ENCODE results near the gene KYAT1.

The KYAT1 gene

DNA sequence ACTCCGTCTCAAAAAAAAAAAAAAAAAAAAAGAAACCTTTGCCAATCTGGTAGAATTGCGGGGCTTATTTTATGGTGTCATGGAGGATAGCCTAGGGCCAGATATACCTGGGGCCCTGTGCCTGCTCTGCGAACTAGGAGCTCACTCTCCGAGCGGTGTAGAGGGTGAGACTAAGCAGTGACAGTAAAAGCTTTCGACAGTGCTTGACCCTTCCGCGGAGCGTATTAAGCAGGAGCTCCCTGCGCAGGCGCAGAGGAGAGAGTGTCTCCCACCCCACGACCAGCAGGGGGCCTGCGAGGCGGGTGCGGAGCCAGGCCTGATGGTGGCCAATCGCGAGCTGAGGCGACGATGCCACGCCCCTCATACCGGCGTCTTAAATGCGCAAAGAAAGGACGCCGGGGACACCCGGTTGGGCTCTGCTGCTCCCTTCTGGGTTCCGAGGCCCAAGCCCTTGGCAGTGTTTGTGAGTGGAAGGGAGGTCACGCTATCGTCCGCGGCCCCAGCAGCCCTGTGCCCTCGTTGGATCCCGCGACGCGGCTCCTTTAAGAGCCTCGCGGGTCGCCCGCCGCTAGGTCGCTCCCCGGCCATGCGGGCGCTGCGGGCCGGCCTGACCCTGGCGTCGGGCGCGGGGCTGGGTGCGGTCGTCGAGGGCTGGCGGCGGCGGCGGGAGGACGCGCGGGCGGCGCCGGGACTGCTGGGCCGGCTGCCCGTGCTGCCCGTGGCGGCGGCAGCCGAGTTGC, 63.5 kb downstream of the KYAT1 start, which contains the start of gene ENDOG:
ENDOG (plus strand) TSS at position 402 of the 740 bp plus-strand sequence; CDS start at position 587, 185 bp downstream.
- peak; percentile 95 for DNase-seq (ENCODE audit: low read depth)
- peak within 1 kb of the TSS; percentile 62 for H3K4me3 ChIP-seq (ENCODE audit: control insufficient read depth, low read depth, low read length)
- TF ChIP-seq, protein P1, sequence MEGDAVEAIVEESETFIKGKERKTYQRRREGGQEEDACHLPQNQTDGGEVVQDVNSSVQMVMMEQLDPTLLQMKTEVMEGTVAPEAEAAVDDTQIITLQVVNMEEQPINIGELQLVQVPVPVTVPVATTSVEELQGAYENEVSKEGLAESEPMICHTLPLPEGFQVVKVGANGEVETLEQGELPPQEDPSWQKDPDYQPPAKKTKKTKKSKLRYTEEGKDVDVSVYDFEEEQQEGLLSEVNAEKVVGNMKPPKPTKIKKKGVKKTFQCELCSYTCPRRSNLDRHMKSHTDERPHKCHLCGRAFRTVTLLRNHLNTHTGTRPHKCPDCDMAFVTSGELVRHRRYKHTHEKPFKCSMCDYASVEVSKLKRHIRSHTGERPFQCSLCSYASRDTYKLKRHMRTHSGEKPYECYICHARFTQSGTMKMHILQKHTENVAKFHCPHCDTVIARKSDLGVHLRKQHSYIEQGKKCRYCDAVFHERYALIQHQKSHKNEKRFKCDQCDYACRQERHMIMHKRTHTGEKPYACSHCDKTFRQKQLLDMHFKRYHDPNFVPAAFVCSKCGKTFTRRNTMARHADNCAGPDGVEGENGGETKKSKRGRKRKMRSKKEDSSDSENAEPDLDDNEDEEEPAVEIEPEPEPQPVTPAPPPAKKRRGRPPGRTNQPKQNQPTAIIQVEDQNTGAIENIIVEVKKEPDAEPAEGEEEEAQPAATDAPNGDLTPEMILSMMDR (conservative IDR thresholded peaks at IDR 0.05; ENCODE audit: control insufficient read depth, insufficient read depth, low read depth, low read length): peak; percentile 95

DNA sequence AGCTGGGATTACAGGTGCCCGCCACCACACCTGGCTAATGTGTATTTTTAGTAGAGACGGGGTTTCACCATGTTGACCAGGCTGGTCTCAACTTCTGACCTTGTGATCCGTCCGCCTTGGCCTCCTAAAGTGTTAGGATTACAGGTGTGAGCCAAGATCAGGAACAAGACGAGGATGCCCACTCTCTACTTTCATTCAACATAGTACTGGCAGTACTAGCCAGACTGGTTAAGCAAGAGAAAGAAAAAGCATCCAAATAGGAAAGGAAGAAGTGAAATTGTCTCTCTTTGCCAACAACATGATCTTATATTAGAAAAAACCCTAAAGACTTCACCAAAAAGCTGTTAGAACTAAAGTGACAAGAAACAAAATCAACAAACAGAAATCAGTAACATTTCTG, 70.9 kb downstream of the KYAT1 start:
- no peak for DNase-seq (ENCODE audit: low read depth)
- TF ChIP-seq, protein P1 (conservative IDR thresholded peaks at IDR 0.05; ENCODE audit: control insufficient read depth, insufficient read depth, low read depth, low read length): no peak
- H3K4me3 ChIP-seq (ENCODE audit: control insufficient read depth, low read depth, low read length): no peak overlapping the region

DNA sequence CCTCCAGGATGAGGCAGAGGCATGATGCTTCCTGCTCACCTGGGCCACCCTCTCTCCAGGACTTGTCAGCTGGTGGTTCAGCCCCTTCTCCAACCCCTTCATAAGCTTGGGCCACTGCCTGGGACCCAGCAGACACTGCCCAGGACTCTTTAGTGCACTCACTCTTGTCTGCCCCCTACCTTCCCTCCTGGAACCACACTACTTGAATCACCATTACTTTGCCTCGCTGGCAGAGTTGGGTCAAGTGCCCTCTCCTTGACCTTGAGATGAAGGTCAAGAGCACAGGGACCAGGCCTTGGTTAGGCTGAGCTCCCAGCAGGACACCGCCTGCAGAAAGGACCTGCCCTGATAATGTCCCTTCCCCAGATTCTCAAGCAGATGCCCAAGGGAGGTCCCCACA, 71.9 kb downstream of the KYAT1 start:
- TF ChIP-seq, protein P1 (conservative IDR thresholded peaks at IDR 0.05; ENCODE audit: control insufficient read depth, insufficient read depth, low read depth, low read length): no peak
- H3K4me3 ChIP-seq (ENCODE audit: control insufficient read depth, low read depth, low read length): no peak overlapping the region
- no peak for DNase-seq (ENCODE audit: low read depth)

DNA sequence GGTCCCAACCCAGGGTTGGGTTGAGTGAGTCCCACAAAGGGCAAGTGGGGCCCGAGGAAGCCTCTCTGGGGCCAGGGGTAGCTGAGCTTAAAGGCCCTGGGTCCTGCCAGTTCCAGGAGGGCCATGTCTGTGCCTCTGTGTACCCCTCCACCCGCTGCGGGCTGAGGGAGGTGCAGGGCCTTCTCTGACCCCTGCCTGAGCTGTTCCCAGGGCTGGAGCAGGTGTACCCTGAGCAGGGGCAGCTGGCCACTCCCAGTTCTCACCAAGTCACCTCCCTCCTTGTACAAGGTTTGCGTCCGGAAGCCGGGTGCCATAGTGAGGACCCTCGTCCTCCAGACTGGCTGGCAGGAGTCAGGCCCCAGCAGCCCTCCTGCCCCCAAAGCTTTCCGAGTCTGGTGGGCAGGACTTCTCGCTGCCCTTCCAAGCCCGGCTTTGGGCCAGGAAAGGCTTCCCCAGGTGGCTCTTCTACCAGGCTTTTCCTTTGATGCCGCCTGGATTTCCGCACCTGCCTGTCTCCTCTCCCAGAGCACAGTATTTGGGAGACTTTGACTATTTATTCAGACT, 72.6 kb downstream of the KYAT1 start:
- no peak overlapping the region for H3K4me3 ChIP-seq (ENCODE audit: control insufficient read depth, low read depth, low read length)
- no peak for DNase-seq (ENCODE audit: low read depth)
- TF ChIP-seq, protein P1 (conservative IDR thresholded peaks at IDR 0.05; ENCODE audit: control insufficient read depth, insufficient read depth, low read depth, low read length): no peak

DNA sequence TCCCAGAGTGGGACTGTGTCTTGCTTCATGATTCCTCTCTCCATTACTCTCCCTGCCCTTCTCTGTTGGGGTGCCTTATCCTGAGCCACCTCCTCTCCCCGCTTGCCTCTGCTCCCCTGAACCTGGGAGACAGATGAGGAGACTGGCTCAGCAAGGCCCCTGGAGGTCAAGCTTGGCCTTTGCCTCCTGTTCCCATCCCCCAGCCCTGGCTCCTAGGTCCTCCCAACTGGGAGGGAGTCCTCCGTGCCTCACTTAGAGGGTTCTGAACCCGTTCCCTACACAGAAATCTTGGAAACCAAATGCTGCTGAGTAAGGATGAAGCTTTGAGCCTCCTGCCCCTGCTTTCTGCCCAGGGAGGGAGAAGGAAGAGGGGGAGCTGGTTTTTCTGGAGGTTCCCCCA, 73.2 kb downstream of the KYAT1 start:
- DNase-seq (ENCODE audit: low read depth): no peak

DNA sequence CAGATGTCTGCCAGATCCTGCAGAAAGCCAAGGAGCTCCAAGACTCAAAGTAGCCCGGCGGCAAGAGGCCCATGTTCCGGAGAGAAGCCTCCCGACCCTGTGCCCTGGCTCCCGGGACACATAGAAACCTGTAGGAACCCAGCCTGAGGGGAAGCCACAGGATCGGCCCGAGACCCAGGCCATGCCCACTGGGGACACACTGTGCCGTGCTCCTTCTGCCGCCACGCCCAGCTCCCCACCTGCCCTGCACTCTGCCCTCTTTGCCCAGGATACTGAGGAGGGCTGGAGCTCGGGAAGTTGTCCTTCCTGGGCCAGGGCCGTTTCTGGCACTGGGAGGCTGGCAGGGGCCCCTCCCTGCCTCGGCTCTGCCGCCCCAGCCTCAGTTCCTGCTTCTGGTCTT, 73.9 kb downstream of the KYAT1 start:
- no peak overlapping the region for H3K4me3 ChIP-seq (ENCODE audit: control insufficient read depth, low read depth, low read length)
- no peak for DNase-seq (ENCODE audit: low read depth)
- TF ChIP-seq, protein P1 (conservative IDR thresholded peaks at IDR 0.05; ENCODE audit: control insufficient read depth, insufficient read depth, low read depth, low read length): no peak

More for the DNA sequence above, 73.2 kb downstream of the KYAT1 start:
- H3K4me3 ChIP-seq (ENCODE audit: control insufficient read depth, low read depth, low read length): no peak overlapping the region
- TF ChIP-seq, protein P1 (conservative IDR thresholded peaks at IDR 0.05; ENCODE audit: control insufficient read depth, insufficient read depth, low read depth, low read length): no peak

All from fibroblast of mammary gland (primary cell).